NB4 (cell line): Measurements from ENCODE around the gene TAB2.

Experiments used
- MYC ChIP-seq: IDR thresholded peaks from 2 replicates; pipeline ENCODE4 v1.6.1; 2011; ENCODE audit warnings: low read depth, low read length
- POLR2A ChIP-seq: IDR thresholded peaks from 2 replicates; pipeline ENCODE4 v1.6.1; 2011; ENCODE audit warnings: mild to moderate bottlenecking; ENCODE audit not compliant: insufficient read length; ENCODE audit errors: extremely low read depth
- TF ChIP-seq, protein P1 (sequence below): IDR thresholded peaks from one replicate; pipeline ENCODE4 v1.5.1; 2012; ENCODE audit warnings: low read depth, low read length
- TF ChIP-seq, protein P2 (sequence below): IDR thresholded peaks from 2 replicates; pipeline ENCODE4 v1.6.1; 2011; ENCODE audit warnings: low read depth, low read length

DNA sequence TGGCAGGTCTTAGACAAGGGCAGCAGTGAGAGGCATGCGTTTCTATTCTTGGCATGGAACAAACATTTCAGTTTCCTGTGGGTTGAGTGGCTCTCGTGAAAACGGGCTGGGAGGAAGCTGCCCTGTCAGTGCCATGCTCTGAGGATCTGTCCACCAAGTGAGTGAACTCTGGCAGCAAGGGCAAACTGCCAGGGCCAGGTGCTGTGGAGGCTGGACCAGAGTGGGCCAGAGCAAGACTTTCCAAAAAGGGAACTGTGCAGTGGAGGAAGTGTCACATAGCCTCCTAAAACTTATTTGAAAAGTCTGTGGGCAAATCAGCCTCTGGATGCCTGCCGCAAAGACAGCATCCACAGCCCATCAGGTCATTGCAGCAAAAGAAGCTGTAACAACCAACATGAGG is 44.2 kb upstream of the TAB2 start:
- TF ChIP-seq, protein P1, sequence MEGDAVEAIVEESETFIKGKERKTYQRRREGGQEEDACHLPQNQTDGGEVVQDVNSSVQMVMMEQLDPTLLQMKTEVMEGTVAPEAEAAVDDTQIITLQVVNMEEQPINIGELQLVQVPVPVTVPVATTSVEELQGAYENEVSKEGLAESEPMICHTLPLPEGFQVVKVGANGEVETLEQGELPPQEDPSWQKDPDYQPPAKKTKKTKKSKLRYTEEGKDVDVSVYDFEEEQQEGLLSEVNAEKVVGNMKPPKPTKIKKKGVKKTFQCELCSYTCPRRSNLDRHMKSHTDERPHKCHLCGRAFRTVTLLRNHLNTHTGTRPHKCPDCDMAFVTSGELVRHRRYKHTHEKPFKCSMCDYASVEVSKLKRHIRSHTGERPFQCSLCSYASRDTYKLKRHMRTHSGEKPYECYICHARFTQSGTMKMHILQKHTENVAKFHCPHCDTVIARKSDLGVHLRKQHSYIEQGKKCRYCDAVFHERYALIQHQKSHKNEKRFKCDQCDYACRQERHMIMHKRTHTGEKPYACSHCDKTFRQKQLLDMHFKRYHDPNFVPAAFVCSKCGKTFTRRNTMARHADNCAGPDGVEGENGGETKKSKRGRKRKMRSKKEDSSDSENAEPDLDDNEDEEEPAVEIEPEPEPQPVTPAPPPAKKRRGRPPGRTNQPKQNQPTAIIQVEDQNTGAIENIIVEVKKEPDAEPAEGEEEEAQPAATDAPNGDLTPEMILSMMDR, result no peak
- TF ChIP-seq POLR2A, result no peak
- no peak for TF ChIP-seq MYC
- TF ChIP-seq, protein P2, sequence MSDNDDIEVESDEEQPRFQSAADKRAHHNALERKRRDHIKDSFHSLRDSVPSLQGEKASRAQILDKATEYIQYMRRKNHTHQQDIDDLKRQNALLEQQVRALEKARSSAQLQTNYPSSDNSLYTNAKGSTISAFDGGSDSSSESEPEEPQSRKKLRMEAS, result no peak
